Thyroid gland (tissue), 4 donors: Measurements from ENCODE around the gene FKBP1A.

Source experiments
- CTCF ChIP-seq, 6 experiments: fragments of 200-600 bp in 3 of 6; fragments of 450-650 bp in 3 of 6; sonication (generic) in 3 of 6; IDR thresholded peaks; one replicate each; pipeline ENCODE4 v1.5.1; 2016 to 2019; ENCODE audit warnings: antibody characterized with exemption in 6 of 6, mild to moderate bottlenecking in 2 of 6, inconsistent platforms in 1 of 6, moderate library complexity in 1 of 6
- POLR2A ChIP-seq, 2 donors: fragments of 450-650 bp; IDR thresholded peaks; one replicate each; pipeline ENCODE4 v1.6.1; 2017; ENCODE audit warnings: antibody characterized with exemption in 2 of 2, mild to moderate bottlenecking in 2 of 2, moderate library complexity in 1 of 2

GRCh38 chr20:1401451-1401907 lies 8.6 kb upstream of the FKBP1A start:
- TF ChIP-seq POLR2A (IDR thresholded peaks at IDR 0.05) (no peak), CTCF (IDR thresholded peaks at IDR 0.05) (no peak)
